ENCODE data around the gene SYDE1.

DNA sequence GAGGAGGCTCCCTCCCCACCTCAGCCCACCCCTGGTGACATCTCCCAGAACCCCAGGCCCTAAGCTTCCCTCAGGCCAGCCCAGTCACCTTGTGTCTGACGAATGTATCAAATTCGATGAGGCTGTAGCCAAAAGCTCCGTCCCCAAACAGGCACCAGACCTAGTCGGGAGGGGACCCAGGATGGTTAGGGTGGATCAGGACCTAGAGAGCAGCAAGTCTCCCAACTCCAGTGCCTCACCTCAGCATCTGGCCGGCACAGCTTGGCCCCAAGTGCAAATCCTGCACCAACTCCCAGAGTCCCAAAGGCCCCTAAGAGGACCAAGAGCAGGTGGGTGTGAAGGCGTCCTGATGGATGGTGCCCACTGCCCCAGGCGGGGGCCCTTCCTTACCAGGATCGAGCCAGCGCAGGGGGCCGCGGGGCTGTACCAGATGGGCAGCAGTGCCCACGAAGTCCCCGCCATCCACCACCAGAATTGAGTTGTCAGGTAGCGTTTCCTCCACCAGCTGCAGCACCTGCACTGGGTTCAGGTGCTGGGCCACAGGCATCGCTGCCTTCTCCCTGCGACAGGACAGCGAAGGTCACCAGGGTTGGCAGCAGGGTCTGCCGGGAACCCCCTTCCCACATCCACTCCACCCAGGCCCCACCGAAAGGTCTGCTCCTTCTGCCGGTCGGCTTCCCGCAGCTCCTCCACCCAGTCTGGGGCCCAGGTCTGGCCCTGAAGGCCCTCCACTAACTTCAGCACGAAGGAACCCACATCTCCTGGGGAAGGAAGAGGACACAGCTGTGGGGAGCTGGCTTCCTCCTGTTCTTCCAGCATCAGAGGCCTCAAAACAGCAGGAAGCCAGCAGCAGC lies 8.8 kb downstream of the SYDE1 start:
- TF ChIP-seq, protein P1, sequence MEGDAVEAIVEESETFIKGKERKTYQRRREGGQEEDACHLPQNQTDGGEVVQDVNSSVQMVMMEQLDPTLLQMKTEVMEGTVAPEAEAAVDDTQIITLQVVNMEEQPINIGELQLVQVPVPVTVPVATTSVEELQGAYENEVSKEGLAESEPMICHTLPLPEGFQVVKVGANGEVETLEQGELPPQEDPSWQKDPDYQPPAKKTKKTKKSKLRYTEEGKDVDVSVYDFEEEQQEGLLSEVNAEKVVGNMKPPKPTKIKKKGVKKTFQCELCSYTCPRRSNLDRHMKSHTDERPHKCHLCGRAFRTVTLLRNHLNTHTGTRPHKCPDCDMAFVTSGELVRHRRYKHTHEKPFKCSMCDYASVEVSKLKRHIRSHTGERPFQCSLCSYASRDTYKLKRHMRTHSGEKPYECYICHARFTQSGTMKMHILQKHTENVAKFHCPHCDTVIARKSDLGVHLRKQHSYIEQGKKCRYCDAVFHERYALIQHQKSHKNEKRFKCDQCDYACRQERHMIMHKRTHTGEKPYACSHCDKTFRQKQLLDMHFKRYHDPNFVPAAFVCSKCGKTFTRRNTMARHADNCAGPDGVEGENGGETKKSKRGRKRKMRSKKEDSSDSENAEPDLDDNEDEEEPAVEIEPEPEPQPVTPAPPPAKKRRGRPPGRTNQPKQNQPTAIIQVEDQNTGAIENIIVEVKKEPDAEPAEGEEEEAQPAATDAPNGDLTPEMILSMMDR (conservative IDR thresholded peaks at IDR 0.05; ENCODE audit: low read length): no peak
- no peak for TF ChIP-seq EZH2phosphoT487 (IDR thresholded peaks at IDR 0.05; ENCODE audit: borderline replicate concordance)

Measured in Loucy (cell line).